Measurements from ENCODE around the gene CCM2L.

- TF ChIP-seq, protein P1, sequence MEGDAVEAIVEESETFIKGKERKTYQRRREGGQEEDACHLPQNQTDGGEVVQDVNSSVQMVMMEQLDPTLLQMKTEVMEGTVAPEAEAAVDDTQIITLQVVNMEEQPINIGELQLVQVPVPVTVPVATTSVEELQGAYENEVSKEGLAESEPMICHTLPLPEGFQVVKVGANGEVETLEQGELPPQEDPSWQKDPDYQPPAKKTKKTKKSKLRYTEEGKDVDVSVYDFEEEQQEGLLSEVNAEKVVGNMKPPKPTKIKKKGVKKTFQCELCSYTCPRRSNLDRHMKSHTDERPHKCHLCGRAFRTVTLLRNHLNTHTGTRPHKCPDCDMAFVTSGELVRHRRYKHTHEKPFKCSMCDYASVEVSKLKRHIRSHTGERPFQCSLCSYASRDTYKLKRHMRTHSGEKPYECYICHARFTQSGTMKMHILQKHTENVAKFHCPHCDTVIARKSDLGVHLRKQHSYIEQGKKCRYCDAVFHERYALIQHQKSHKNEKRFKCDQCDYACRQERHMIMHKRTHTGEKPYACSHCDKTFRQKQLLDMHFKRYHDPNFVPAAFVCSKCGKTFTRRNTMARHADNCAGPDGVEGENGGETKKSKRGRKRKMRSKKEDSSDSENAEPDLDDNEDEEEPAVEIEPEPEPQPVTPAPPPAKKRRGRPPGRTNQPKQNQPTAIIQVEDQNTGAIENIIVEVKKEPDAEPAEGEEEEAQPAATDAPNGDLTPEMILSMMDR (IDR thresholded peaks at IDR 0.05; ENCODE audit: low read depth, low read length, poor library complexity, severe bottlenecking) = no peak
- no peak for TF ChIP-seq EZH2phosphoT487 (IDR thresholded peaks at IDR 0.05; ENCODE audit: borderline replicate concordance, low read length)
Observed at GRCh38 chr20:32068174-32068573, 57.9 kb downstream of the CCM2L start.
